ENCODE data around the gene PHLDA2.

The PHLDA2 gene

GRCh38 chr11:2902784-2903671 lies 26.2 kb downstream of the PHLDA2 start:
- no peaks in the 10 kb centered on the region for H3K79me2 ChIP-seq (ENCODE audit: control insufficient read depth, insufficient read depth, low read length, unreplicated experiment)
- H3K4me3 ChIP-seq (ENCODE audit: low read depth, low read length), result peak overlapping the region; percentile 78
- H3K27ac ChIP-seq (ENCODE audit: low read depth, low read length), result no peak overlapping the region
- H3K36me3 ChIP-seq (ENCODE audit: insufficient read depth, low read length), result 0 out of 2 replicates have a peak, but pooled peaks cover 2% of the 10 kb centered on the region
- H2AFZ ChIP-seq (ENCODE audit: low read length, unreplicated experiment), result no peak overlapping the region
- peaks cover 32% of the 10 kb centered on the region for H3K4me1 ChIP-seq (ENCODE audit: control insufficient read depth, insufficient read depth, low read length, unreplicated experiment)
- no peaks in the 10 kb centered on the region for H3K27me3 ChIP-seq (ENCODE audit: insufficient read depth, low read length)

- no peaks in the 10 kb centered on the region for H3K79me2 ChIP-seq (ENCODE audit: control insufficient read depth, insufficient read depth, low read length, unreplicated experiment)
- no peaks in the 10 kb centered on the region for H3K27me3 ChIP-seq (ENCODE audit: insufficient read depth, low read length)
- peak overlapping the region; percentile 78 for H3K4me3 ChIP-seq (ENCODE audit: low read depth, low read length)
- H3K36me3 ChIP-seq (ENCODE audit: insufficient read depth, low read length), result 0 out of 2 replicates have a peak, but pooled peaks cover 2% of the 10 kb centered on the region
- H3K4me1 ChIP-seq (ENCODE audit: control insufficient read depth, insufficient read depth, low read length, unreplicated experiment), result peaks cover 33% of the 10 kb centered on the region
- peak overlapping the region; percentile 0 for H2AFZ ChIP-seq (ENCODE audit: low read length, unreplicated experiment)
- H3K27ac ChIP-seq (ENCODE audit: low read depth, low read length), result no peak overlapping the region
Measured at GRCh38 chr11:2901854-2902783, 27.1 kb downstream of the PHLDA2 start.

- Histone ChIP-seq H2AFZ (ENCODE audit: low read length, unreplicated experiment) (no peak overlapping the region), H3K79me2 (ENCODE audit: control insufficient read depth, insufficient read depth, low read length, unreplicated experiment) (no peaks in the 10 kb centered on the region), H3K4me3 (ENCODE audit: low read depth, low read length) (peak overlapping the region; percentile 78), H3K36me3 (ENCODE audit: insufficient read depth, low read length) (0 out of 2 replicates have a peak, but pooled peaks cover 2% of the 10 kb centered on the region), H3K4me1 (ENCODE audit: control insufficient read depth, insufficient read depth, low read length, unreplicated experiment) (peaks cover 33% of the 10 kb centered on the region), H3K27ac (ENCODE audit: low read depth, low read length) (no peak overlapping the region), H3K27me3 (ENCODE audit: insufficient read depth, low read length) (no peaks in the 10 kb centered on the region)
Measured at GRCh38 chr11:2901196-2901796, 27.9 kb downstream of the PHLDA2 start.

- no peak overlapping the region for H3K4me3 ChIP-seq (ENCODE audit: low read depth, low read length)
- H3K27ac ChIP-seq (ENCODE audit: low read depth, low read length), result peak overlapping the region; percentile 20; the same call in 1 of the 2 replicates
- H3K36me3 ChIP-seq (ENCODE audit: insufficient read depth, low read length), result no peaks in the 10 kb centered on the region
- peaks cover 33% of the 10 kb centered on the region for H3K4me1 ChIP-seq (ENCODE audit: control insufficient read depth, insufficient read depth, low read length, unreplicated experiment)
- H3K27me3 ChIP-seq (ENCODE audit: insufficient read depth, low read length), result no peaks in the 10 kb centered on the region
- H2AFZ ChIP-seq (ENCODE audit: low read length, unreplicated experiment), result no peak overlapping the region
- H3K79me2 ChIP-seq (ENCODE audit: control insufficient read depth, insufficient read depth, low read length, unreplicated experiment), result no peaks in the 10 kb centered on the region
Measured at GRCh38 chr11:2899080-2899783, 30.0 kb downstream of the PHLDA2 start.

- Histone ChIP-seq H3K36me3 (ENCODE audit: insufficient read depth, low read length) (no peaks in the 10 kb centered on the region), H2AFZ (ENCODE audit: low read length, unreplicated experiment) (no peak overlapping the region), H3K4me1 (ENCODE audit: control insufficient read depth, insufficient read depth, low read length, unreplicated experiment) (peaks cover 29% of the 10 kb centered on the region), H3K27me3 (ENCODE audit: insufficient read depth, low read length) (no peaks in the 10 kb centered on the region), H3K79me2 (ENCODE audit: control insufficient read depth, insufficient read depth, low read length, unreplicated experiment) (no peaks in the 10 kb centered on the region), H3K4me3 (ENCODE audit: low read depth, low read length) (peak overlapping the region; percentile 40), H3K27ac (ENCODE audit: low read depth, low read length) (peak overlapping the region; percentile 20; the same call in 1 of the 2 replicates)
Measured at GRCh38 chr11:2898366-2899079, 30.7 kb downstream of the PHLDA2 start.

- H3K4me1 ChIP-seq (ENCODE audit: control insufficient read depth, insufficient read depth, low read length, unreplicated experiment), result peaks cover 20% of the 10 kb centered on the region
- H3K4me3 ChIP-seq (ENCODE audit: low read depth, low read length), result no peak overlapping the region
- H3K36me3 ChIP-seq (ENCODE audit: insufficient read depth, low read length), result no peaks in the 10 kb centered on the region
- no peak overlapping the region for H3K27ac ChIP-seq (ENCODE audit: low read depth, low read length)
- no peaks in the 10 kb centered on the region for H3K27me3 ChIP-seq (ENCODE audit: insufficient read depth, low read length)
- H2AFZ ChIP-seq (ENCODE audit: low read length, unreplicated experiment), result no peak overlapping the region
- no peaks in the 10 kb centered on the region for H3K79me2 ChIP-seq (ENCODE audit: control insufficient read depth, insufficient read depth, low read length, unreplicated experiment)
Measured at GRCh38 chr11:2897048-2897447, 32.2 kb downstream of the PHLDA2 start.

GRCh38 chr11:2896047-2896446 lies 33.2 kb downstream of the PHLDA2 start:
- Histone ChIP-seq H3K79me2 (ENCODE audit: control insufficient read depth, insufficient read depth, low read length, unreplicated experiment) (no peaks in the 10 kb centered on the region), H3K4me3 (ENCODE audit: low read depth, low read length) (no peak overlapping the region), H3K36me3 (ENCODE audit: insufficient read depth, low read length) (no peaks in the 10 kb centered on the region), H3K27me3 (ENCODE audit: insufficient read depth, low read length) (no peaks in the 10 kb centered on the region), H2AFZ (ENCODE audit: low read length, unreplicated experiment) (no peak overlapping the region), H3K4me1 (ENCODE audit: control insufficient read depth, insufficient read depth, low read length, unreplicated experiment) (peaks cover 26% of the 10 kb centered on the region), H3K27ac (ENCODE audit: low read depth, low read length) (no peak overlapping the region)

- Histone ChIP-seq H3K79me2 (ENCODE audit: control insufficient read depth, insufficient read depth, low read length, unreplicated experiment) (no peaks in the 10 kb centered on the region), H3K4me1 (ENCODE audit: control insufficient read depth, insufficient read depth, low read length, unreplicated experiment) (peaks cover 16% of the 10 kb centered on the region), H3K27me3 (ENCODE audit: insufficient read depth, low read length) (no peaks in the 10 kb centered on the region), H2AFZ (ENCODE audit: low read length, unreplicated experiment) (no peak overlapping the region), H3K27ac (ENCODE audit: low read depth, low read length) (no peak overlapping the region), H3K4me3 (ENCODE audit: low read depth, low read length) (no peak overlapping the region), H3K36me3 (ENCODE audit: insufficient read depth, low read length) (no peaks in the 10 kb centered on the region)
Measured at GRCh38 chr11:2893935-2894334, 35.3 kb downstream of the PHLDA2 start.

GRCh38 chr11:2892967-2893528 lies 36.2 kb downstream of the PHLDA2 start:
- H3K27me3 ChIP-seq (ENCODE audit: insufficient read depth, low read length), result no peaks in the 10 kb centered on the region
- H3K4me1 ChIP-seq (ENCODE audit: control insufficient read depth, insufficient read depth, low read length, unreplicated experiment), result peaks cover 8% of the 10 kb centered on the region
- H2AFZ ChIP-seq (ENCODE audit: low read length, unreplicated experiment), result no peak overlapping the region
- H3K4me3 ChIP-seq (ENCODE audit: low read depth, low read length), result peak overlapping the region; percentile 75
- H3K36me3 ChIP-seq (ENCODE audit: insufficient read depth, low read length), result no peaks in the 10 kb centered on the region
- no peaks in the 10 kb centered on the region for H3K79me2 ChIP-seq (ENCODE audit: control insufficient read depth, insufficient read depth, low read length, unreplicated experiment)
- H3K27ac ChIP-seq (ENCODE audit: low read depth, low read length), result no peak overlapping the region
